H1 (cell line): ENCODE data around the gene MAGI2. TPM values are rescaled to one million over a fixed set of nuclear protein-coding genes. Genes with fewer than 3 reads are reported as not detected.

Source experiments
- TAF7 ChIP-seq: optimal IDR thresholded peaks from 2 replicates; pipeline ENCODE3; 2011; ENCODE audit warnings: low read depth, mild to moderate bottlenecking, inconsistent platforms, low read length, moderate library complexity, borderline replicate concordance
- polyA plus RNA-seq, 7 experiments: library from polyadenylated mRNA; depleted of rRNA in 3 of 7; stranded (reverse) in 5 of 7; unstranded in 2 of 7; fragments of >200 nt in 5 of 7; fragments of 200-250 nt in 2 of 7; gene quantifications; 1 replicate in 5 of 7; 2 replicates in 1 of 7; 4 replicates in 1 of 7; pipeline versions ENCODE4 v1.2.1 to v1.2.3, GENCODE V29; 2011 to 2013; ENCODE audit warnings: missing spikeins in 2 of 7, mixed read lengths in 2 of 7
- total RNA-seq: library from RNA; stranded (reverse); fragmentation: NEBNext Ultra II Directional; extraction: Animal tissue kit (Norgen Biotek cat#: 25700); gene quantifications from 2 replicates; pipeline ENCODE4 v1.2.1, GENCODE V29; 2021
- TF ChIP-seq, protein P1 (sequence below): IDR thresholded peaks from 2 replicates; pipeline ENCODE4 v1.6.1; 2011; ENCODE audit warnings: low read length, improper control_type of control experiment

MAGI2 gene
- total and polyA plus RNA-seq, 2 of the 8 experiments (the other 6 are each of a cell fraction or from before 2014, with no cell fraction given), result 6.0 to 27.3 TPM

DNA sequence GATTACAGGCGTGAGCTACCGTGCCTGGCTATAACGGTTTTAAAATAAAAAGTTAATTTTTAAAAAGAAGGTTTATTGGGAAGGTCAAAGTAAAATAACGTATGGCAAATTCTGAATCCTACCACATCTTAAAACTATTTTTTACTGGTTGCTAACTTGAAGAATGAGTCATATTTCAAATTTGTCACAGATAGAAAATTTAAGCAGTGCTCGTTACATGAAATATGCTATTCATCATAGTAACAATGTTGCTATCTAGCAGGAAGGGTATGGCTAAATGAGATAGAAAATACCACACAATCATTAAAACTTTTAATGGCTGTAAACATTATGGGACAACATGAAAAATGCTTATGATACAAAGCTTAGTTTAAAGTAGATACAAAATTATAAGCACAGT is 1154.4 kb downstream of the MAGI2 start (continued):
- TF ChIP-seq, protein P1, sequence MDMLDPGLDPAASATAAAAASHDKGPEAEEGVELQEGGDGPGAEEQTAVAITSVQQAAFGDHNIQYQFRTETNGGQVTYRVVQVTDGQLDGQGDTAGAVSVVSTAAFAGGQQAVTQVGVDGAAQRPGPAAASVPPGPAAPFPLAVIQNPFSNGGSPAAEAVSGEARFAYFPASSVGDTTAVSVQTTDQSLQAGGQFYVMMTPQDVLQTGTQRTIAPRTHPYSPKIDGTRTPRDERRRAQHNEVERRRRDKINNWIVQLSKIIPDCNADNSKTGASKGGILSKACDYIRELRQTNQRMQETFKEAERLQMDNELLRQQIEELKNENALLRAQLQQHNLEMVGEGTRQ, result no peak
- TF ChIP-seq TAF7, result no peak
